HG03460 (cell line): Measurements from ENCODE around the gene MUC5AC.
"Not testable (repeated sequence)": the region's sequence is repeated elsewhere in the genome, so short reads cannot be mapped to it uniquely, and the experiment has no call there.

ENCODE experiments used
- ATAC-seq: cut with Tn5 transposase; IDR thresholded peaks from one replicate; pipeline ENCODE4 v1.9.1; 2021; ENCODE audit not compliant: unreplicated experiment

MUC5AC gene, protein sequence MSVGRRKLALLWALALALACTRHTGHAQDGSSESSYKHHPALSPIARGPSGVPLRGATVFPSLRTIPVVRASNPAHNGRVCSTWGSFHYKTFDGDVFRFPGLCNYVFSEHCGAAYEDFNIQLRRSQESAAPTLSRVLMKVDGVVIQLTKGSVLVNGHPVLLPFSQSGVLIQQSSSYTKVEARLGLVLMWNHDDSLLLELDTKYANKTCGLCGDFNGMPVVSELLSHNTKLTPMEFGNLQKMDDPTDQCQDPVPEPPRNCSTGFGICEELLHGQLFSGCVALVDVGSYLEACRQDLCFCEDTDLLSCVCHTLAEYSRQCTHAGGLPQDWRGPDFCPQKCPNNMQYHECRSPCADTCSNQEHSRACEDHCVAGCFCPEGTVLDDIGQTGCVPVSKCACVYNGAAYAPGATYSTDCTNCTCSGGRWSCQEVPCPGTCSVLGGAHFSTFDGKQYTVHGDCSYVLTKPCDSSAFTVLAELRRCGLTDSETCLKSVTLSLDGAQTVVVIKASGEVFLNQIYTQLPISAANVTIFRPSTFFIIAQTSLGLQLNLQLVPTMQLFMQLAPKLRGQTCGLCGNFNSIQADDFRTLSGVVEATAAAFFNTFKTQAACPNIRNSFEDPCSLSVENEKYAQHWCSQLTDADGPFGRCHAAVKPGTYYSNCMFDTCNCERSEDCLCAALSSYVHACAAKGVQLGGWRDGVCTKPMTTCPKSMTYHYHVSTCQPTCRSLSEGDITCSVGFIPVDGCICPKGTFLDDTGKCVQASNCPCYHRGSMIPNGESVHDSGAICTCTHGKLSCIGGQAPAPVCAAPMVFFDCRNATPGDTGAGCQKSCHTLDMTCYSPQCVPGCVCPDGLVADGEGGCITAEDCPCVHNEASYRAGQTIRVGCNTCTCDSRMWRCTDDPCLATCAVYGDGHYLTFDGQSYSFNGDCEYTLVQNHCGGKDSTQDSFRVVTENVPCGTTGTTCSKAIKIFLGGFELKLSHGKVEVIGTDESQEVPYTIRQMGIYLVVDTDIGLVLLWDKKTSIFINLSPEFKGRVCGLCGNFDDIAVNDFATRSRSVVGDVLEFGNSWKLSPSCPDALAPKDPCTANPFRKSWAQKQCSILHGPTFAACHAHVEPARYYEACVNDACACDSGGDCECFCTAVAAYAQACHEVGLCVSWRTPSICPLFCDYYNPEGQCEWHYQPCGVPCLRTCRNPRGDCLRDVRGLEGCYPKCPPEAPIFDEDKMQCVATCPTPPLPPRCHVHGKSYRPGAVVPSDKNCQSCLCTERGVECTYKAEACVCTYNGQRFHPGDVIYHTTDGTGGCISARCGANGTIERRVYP (N-terminal part only)

GRCh38 chr11:1157645-1158591 is at the start of gene MUC5AC:
Gene MUC5AC (plus strand): TSS chr11:1157953. CDS start chr11:1158000, 47 bp downstream.
- ATAC-seq: no peak

- no peak for ATAC-seq
These were observed 49.4 kb upstream of the MUC5AC start for GRCh38 chr11:1108246-1108900.

DNA sequence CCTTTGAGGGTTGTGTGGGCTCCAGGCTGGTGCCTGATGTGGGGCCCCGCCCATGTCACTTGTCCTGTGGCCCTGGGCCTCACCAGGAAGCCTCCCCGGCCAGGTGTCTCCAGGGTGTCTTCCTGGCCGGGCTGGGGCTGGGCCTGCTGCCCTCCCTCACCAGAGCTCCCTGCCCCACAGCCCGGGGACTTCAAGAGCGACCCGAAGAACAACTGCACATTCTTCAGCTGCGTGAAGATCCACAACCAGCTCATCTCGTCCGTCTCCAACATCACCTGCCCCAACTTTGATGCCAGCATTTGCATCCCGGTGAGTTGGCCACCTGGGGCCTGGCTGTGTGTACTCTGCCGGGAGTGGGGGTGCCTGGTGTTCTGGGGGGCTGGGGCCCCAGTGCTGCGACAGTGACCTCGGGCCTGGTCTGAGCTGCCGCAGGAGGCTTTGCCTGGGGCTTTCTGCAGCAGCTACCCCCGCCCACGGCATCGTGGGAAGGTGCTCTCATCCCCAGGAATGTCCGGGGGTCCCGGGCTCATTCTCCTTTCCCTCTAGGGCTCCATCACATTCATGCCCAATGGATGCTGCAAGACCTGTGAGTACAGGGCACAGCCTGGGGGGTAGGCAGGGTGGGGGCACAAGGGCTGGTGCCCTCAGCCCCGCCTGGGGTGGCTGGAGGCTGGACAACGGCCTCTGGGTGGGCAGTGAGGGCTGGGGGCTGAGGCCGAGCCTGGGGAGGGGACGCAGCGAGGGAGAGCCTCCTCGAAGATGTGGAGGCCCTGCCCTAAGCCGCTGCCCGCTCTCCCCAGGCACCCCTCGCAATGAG is 48.4 kb upstream of the MUC5AC start:
- no peak for ATAC-seq

- no peak for ATAC-seq
These were observed 47.6 kb upstream of the MUC5AC start for GRCh38 chr11:1109918-1110705.

DNA sequence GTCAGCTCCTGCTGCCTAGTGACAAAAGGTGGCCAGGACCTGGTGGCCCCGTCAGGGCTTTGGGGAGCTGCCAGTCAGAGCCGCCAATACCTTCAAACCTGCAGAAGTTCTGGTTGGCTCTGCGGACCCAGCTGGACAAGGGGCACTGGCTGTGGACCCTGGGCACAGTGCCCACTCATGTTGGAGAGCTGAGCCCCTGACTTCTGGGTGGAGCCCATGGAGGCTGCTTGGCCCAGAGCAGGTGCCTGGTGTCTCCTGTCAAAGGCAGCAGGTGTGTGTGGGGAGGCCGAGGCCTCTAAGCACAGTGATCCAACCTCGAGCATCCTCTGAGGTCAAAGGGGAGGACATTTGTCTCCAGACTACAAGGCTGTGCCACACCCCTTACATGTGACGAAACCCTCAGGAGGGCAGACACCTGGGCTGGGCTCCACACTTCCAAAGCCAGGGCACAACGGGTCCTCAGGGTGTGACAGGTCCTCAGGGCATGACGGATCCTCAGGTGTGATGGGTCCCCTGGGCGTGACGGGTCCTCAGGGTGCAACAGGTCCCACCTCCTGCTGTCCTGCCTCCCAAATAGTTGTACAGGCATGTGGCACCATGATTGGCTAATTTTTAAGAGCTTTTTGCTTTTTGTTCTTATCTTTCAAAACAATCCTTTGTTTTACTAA is 46.1 kb upstream of the MUC5AC start:
- no peak for ATAC-seq

- ATAC-seq: no peak
These were observed 45.2 kb upstream of the MUC5AC start for GRCh38 chr11:1112351-1113191.

GRCh38 chr11:1113405-1114201 is 44.1 kb upstream of the MUC5AC start:
- no peak for ATAC-seq

GRCh38 chr11:1115292-1115691 is 42.5 kb upstream of the MUC5AC start:
- ATAC-seq: not testable (repeated sequence)

DNA sequence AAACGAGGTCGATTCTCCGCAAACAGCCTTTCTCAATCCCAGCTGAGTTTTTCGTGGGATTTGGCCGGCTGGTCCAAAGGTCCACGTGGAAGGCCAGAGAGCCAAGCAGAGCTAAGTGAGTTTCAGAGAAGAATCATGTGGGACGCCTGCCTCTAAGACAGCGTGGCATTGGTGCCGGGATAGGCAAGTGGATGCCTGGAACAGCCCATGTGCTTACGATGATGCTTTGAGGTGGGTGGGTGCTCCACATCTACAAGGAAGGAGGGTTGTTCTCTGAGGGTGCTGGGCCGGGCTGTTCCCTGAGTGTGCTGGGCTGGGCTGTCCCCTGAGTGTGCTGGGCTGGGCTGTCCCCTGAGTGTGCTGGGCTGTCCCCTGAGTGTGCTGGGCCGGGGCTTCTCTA is 41.6 kb upstream of the MUC5AC start:
- ATAC-seq: no peak

DNA sequence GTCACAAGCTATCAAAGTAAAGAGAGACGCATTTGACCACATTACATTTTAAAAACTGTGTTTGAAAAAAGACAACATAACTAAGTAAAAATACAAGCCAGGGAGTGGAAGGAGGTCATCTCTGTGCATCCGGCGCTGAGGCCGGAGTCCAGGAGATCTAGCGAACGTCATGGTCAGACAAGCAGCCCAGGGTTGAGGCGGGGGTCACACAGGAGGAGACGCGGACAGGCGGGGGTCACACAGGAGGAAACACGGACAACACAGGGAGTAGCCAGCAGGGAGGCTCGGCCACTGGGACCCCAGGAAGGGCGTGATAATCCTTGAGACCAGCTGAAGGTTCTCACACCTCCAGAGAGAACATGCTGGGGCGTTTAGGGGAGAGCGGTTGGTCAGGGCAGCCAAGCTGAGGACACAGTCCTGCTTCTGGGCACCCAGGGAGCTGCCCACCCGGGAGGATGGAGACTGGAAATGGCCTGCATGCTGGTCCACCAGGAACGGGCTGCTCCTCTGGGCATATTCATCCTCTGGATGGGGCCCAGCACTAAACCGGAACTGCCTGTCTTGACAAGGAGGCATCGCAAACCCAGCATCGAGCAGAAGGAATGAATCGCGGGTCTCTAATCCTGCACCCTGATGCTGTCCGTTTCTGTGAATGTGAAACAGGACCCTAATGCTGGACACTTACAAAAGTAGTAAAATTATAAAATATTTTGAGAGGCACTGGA is 40.9 kb upstream of the MUC5AC start:
- no peak for ATAC-seq

- no peak for ATAC-seq
These were observed 39.8 kb upstream of the MUC5AC start for GRCh38 chr11:1117992-1118391.

DNA sequence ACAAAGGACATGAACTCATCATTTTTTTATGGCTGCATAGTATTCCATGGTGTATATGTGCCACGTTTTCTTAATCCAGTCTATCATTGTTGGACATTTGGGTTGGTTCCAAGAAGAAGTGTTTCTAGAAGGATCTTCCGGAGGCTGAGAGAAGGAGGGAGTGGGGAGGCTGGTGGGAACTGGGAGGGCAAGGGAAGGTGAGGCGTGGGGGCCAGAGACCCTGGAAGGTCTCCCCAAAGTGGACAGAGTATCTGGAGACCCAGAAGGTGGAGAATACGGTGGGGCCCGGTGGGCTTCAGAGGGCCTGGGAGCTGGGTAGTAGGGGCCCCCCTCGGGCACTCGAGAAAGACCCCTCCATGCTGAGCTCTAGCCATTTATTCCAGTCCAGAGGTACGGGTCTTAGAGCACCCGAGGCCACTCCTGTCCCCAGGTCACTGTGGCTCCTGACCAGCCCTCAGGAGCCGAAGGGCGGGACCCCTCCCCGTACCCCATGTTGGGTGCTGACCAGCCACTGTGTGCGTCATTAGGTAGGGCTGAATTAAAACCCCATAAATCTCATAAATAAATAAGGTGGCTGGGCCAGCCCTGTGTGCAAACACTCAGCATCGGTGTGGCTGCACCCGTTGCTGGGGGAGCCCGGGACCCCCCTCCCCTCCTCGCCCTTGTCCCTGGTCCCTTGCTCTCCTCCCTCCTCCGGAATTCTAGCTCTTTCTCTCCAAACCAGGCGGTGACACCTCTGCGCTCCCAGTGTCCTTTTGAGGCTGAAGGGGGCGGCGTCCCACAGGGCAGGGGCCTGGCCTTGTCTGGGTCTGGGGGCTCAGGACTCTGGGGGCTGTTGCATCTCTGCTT is 38.8 kb upstream of the MUC5AC start:
- ATAC-seq: no peak

GRCh38 chr11:1119604-1120146 is 38.1 kb upstream of the MUC5AC start:
- no peak for ATAC-seq
